Femur (tissue), 1 donor: Measurements from ENCODE around the gene LTV1.
"Not testable (repeated sequence)": the region's sequence is repeated elsewhere in the genome, so short reads cannot be mapped to it uniquely, and the experiment has no call there.

Source experiments
- DNase-seq: peaks from one replicate; pipeline ENCODE4 v3.0.0-alpha.2; 2017

The LTV1 gene, protein sequence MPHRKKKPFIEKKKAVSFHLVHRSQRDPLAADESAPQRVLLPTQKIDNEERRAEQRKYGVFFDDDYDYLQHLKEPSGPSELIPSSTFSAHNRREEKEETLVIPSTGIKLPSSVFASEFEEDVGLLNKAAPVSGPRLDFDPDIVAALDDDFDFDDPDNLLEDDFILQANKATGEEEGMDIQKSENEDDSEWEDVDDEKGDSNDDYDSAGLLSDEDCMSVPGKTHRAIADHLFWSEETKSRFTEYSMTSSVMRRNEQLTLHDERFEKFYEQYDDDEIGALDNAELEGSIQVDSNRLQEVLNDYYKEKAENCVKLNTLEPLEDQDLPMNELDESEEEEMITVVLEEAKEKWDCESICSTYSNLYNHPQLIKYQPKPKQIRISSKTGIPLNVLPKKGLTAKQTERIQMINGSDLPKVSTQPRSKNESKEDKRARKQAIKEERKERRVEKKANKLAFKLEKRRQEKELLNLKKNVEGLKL

DNA sequence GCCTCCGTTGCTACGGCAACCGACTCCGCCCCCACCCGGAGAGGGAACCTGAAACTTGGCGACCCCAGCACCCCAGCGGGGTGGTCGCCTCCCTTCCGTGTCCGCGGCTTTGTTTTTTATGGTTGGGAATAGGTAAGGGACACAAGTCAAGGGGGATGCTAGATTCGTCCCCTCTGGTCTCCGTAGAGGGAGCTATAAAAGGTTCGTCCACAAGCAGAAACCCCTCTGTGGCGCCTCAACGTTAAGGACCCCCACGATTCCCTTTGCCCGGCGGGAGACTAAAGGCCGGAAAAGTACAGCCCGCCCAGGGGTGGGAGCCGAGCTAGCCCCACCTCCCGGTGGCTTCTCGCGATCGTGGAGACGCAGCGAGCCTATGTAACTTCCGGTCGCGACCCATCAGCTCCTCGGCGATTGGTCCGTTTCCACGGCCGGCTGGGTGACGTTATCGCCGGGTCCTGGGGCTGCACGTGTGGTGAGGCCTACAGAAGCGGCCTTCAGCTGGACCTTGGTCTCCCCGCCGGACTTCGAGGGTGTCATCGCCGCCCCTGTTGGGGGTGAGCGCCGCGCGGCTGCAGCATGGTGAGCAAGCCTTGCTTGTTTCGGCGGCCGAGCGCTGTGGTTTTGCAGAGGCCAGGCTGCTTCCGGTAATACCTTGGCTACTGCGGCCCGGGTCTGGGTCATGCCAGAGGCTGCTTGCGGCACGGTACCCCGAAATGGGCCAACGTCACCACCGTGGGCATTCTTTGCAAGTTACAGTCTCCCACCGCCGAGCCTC lies at the start of gene LTV1:
Gene LTV1, plus strand, starts transcription at position 437 of the 775 bp plus-strand sequence. Its CDS starts 140 bp downstream, at position 577.
- peak; percentile 99 for DNase-seq

DNA sequence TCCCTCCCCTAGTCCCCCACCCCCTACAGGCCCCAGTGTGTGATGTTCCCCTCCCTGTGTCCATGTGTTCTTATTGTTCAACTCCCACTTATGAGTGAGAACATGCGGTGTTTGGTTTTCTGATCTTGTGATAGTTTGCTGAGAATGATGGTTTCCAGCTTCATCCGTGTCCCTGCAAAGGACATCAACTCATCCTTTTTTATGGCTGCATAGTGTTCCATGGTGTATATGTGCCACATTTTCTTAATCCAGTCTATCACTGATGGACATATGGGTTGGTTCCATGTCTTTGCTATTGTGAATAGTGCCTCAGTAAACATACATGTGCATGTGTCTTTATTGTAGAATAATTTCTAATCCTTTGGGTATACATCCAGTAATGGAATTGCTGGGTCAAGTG lies 46.6 kb upstream of the LTV1 start:
- not testable (repeated sequence) for DNase-seq

DNA sequence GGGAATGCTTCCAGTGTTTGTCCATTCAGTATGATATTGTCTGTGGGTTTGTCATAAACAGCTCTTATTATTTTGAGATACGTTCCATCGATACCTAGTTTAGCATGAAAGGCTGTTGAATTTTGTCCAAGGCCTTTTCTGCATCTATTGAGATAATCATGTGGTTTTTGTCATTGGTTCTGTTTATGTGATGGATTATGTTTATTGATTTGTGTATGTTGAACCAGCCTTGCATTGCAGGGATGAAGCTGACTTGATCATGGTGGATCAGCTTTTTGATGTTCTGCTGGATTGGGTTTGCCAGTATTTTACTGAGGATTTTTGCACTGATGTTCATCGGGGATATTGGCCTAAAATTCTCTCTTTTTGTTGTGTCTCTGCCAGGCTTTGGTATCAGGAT lies 44.7 kb upstream of the LTV1 start:
- not testable (repeated sequence) for DNase-seq

DNA sequence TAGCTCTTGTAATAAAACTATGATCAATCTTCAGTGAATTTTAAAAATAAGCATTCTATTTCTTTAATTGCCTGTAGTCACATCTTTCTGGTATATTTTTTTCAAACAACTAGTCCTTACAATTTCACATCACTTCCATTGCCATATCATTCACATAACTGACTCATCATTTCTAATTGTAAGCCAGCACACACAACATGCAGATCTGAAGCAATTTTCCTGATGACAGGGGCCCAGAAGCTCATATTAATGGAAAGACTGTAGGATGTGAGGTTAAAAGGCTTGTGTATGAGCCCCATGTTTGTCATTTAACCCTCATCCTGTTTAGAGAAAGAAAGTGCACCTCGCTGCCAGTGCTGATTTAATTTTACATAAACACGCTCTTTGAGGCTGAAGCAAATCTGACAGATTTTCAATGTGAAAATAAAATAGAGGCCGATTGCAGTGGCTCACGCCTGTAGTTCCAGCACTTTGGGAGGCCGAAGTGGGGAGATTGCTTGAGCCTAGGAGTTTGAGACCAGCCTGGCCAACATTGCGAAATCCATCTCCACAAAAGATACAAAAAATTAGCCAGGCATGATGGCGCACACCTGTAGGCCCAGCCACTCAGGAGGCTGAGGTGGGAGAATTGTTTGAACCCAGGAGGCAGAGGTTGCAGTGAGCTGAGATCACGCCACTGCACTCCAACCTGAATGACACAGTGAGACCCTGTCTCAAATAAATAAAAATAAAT lies 40.1 kb upstream of the LTV1 start:
- no peak for DNase-seq

DNA sequence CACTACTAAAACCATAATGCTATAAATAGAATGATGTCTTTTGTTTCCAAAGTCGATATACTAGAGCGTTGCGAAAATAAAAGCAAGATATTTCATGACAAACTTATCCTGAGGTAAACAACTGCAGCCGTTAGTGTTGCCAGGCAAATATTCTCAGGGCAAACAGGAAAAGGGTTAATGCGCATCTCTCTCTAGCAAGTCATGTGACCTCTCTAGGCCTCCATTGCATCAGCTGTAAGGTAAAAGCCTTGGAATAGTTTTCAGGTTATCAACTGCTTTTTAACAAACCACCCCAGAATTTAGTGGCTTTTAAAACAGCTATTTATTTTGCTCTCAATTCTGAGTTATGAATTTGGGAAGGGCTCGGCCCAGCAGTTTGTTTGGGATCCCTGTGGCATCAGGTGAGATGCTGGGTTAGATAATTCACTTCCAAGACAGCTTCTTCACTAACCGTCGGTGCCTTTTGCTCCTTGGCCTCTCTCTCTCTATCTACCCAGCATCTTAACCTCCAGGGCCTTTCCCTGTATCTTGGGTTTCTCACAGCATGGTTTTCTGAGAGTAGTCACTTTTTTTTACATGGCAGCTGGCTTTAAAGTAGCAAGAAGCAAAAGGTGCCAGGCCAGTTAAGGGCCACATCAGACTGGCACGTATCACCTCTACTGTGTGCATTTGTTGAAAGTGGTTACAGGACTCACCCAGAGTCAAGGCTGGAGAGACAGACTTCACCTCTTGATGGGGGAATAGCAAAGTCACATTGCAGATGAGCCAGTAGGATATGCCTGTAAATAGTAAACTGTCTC lies 39.2 kb upstream of the LTV1 start:
- no peak for DNase-seq

DNA sequence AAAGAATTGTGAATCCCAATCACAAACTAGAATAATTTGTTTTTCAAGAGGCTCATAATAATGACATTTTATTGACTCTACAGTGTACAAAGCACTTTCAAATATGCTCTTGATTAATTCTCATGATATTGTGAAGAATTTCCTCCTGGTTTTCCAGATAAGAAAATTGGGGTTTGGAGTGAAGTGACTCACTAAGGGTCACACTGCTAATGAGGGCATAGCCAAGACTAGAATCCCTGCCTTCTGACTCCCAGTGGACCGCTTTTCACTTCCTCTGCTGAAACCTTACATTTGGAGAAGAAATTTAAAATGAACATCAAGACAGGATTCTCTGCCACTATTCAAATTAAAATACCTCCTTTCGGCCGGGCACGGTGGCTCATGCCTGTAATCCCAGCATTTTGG lies 38.3 kb upstream of the LTV1 start:
- DNase-seq: no peak

DNA sequence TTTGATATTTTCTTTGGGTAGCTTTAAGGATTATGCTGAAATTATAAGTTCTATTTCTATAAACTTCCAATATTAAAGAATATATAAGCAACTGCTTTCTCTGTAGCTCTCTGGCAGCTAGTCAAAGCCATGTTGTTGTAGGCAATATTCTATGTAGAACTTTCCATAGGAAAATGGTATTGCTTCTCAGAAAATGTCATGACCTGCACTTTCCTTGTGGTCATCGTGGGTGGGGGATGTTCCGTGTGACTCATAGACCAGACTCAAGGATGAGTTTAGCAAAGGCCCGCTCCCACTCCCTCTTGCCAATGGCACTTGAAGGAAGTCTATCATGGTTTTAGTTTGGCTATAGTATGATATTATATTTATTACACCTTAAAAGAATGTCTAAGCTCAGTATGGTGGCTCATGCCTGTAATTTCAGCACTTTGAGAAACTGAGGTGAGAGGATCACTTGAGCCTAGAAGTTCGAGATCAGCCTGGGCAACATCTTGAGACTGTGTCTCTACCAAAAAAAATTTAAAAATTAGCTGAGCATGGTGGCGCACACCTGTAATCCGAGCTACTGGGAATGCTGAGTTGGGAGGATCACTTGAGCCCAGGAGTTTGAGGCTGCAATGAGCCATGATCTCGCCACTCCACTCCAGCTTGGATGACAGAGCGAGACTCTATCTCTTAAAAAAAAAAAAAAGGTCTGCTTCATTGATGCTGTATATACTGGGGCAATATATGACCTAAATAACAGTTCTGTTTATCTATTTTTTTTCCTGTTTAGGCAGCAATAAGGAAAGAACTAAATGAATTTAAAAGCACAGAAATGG lies 36.6 kb upstream of the LTV1 start:
- DNase-seq: peak; percentile 73

DNA sequence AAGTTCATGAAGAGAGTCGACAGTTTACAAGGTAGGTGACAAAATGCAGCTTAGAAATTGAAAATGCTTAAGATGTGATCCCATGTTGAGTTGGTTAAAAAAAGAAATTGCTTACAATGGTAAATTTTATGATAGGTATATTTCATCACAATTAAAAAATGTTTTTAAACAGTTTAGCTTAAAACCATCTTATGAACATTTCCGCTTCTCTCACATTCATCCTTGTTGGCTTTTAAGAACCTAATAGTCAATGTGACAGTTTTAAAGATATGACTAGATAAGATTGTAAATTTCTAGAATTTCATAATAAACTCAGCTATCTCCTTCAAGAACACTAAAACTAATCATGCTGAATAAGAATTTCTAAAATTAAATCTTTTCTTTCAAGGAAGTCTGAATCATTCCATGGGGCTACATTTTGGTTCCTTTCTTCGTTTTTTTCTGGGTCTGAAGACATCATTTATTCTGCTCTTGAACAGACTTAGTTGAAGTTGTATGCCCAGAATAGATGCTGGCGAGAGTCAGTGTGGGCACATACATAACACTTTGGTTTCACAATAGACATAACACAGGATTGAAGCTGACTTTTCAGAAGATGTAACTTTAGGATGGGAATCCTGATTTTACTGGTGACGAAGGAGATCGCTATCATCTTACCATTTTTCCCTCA lies 35.9 kb upstream of the LTV1 start:
- DNase-seq: no peak

DNA sequence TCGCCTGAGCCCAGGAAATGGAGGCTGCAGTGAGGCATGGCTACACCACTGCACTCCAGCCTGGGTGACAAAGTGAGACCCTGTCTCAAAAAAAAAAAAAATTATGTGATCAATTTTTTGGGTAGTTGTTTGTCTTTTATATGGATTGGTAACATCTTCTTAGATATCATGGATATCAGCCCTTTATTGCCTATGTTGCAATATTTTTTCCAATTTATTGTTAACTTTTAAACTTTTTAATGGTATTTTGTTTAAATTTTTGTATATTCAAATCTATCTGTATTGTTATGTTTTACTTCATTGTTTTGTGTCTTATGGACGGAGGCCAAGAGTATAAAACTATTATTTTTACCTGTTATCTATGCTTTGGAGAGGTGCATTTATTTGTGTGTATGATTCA lies 32.4 kb upstream of the LTV1 start:
- DNase-seq: no peak

DNA sequence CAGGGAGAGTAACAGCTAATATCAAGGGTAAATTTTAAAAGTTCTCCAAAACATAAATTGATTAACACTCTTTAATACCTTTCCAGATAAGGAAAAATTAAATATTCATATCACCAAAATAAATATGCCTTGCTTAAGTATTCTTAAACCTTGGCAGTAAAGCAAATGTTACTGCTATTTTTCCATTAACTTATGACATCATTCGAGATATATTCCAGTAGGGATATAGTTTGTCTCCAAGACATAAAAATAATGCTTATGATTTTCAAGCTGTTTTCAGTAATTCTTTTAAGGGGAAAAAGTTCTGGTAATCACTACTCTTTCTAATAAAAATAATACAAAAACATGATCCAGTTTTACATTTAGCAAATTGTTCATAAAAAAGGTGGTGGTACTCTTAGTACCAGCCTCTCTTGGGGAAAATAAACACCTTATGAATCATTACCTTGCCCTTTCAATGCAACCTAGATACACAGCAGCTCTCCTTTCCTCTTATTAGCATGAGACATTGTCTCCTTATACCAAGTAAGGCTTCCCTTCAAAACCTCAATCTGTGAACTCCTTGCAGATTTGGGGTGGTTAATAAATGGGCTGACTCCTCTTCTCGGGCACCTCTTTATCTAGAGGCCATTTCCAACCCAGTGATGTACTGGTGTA lies 31.5 kb upstream of the LTV1 start:
- no peak for DNase-seq

DNA sequence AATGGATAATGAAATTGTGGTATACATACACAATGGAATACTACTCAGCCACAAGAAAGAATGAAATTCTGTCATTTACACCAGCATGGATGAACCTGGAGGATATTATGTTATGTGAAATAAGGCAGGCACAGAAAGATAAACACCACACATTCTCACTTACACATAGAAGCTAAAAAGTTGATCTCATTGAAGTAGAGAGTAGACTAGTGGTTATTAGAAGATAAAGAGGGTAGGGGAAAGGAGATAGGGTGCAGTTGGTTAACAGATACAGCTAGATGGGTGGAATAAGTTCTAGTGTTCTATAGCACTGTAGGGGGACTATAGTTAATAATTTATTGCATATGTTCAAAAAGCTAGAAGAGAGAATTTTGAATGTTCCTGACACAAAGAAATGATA lies 25.5 kb upstream of the LTV1 start:
- DNase-seq: no peak

DNA sequence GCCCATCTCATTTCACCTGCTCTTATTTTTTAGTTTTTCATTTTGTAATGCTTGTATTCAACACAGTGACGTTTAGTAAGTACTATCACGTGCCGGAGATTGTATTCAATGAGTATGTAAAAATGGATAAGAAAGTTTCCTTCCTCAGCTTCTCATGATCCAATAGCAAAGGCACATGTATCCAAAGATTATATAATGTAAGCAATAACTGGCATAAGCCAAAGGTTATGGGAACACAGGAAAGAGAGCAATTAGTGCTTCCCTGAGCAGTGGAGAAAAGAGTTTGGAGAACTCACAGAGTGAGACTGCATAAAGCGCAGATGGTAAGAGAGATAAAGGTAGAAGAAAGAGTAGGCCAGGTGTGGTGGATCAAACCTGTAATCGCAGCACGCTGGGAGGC lies 21.8 kb upstream of the LTV1 start:
- DNase-seq: no peak

DNA sequence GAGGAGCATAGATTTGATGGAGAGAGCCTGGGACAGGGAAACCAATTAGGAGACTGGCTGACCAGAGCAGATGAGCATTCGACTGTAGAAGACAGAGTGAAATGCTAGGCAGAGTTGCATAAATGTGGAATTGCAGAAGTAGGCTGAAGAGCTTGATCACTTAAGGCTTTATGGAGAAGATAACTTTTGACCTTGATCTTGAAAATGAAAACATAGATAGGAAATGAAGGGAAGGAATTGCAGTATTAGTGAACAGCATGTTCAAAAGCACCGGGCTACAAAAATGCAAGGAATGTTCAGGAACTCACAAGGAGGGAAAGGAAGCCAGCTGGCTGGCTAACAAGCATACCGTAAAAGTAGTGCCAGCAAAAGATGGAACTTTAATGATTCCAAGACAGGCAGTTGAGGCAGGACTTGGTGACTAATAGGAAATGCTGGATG lies 20.5 kb upstream of the LTV1 start:
- DNase-seq: no peak

DNA sequence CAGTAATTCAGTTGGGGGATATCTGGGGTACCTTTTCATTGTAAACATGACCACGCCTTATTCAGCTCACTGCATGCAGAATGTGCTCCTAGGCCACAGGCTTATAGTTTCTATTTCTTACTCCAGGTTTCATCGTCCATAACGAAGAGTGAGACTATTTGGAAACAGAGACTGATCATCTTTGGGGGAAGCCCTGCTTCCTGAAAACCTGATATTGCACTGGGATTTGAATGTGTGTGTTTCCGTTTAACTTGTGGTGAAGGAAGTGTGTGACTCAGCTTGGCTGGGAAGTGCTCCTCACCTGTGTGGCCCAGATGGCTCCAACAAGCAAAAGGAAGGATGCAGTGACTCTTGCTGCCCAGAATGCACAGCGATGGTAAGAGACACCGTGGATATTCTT lies 19.6 kb upstream of the LTV1 start:
- no peak for DNase-seq

DNA sequence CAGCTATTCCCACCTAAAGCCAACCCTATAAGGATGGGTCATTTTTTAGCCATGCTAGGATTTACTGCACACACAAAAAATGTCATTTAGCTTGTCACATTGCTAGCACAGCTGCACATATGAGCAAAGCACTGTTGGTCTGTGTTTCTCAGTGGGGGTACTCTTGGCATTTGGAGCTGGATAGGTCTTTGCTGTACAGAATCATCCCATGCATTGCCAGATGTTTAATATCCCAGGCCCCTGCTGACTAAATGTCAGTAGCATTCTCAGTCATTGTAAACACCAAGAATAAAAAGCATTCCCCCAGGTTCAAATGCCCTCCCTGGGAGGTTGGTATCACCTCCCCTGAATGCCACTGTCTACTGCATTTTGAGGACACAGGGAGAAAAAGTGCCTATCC lies 14.6 kb upstream of the LTV1 start:
- DNase-seq: no peak

DNA sequence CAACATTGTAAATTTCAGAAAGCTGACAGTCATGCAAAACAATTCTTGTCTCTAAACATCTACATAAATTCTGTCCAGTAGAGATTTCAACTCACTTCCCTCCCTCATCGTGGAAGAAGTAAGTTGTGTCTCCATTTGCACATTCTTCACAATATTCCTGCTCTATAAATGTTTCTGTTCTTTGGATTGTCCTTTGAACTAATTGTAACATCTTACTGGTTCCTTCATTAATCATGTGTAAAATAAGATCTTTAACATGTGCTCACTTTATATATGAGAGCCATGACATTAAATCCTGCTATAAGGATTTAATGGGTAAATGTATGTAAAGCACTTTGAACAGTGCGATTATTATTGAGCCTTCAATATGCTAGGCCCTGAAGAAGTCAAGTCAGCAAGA lies 7.0 kb upstream of the LTV1 start:
- no peak for DNase-seq

DNA sequence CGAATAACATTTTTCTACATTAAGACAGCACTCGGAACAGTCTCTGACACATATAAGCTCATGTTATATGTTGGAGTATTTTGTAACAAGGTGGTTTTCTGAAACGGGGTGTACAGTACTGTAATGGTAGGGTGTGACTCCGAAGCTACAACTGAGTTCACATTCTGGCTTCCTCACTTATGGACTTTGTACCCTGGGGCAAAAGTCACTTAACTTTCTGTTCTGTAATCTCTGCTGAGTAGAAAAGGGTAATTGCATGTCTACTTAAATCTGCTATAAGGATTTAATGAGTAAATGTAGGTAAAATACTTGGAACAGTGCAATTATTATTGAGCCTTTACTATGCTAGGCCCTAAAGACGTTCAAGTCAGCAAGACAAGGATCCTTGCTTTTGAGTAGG lies 4.7 kb upstream of the LTV1 start:
- no peak for DNase-seq

DNA sequence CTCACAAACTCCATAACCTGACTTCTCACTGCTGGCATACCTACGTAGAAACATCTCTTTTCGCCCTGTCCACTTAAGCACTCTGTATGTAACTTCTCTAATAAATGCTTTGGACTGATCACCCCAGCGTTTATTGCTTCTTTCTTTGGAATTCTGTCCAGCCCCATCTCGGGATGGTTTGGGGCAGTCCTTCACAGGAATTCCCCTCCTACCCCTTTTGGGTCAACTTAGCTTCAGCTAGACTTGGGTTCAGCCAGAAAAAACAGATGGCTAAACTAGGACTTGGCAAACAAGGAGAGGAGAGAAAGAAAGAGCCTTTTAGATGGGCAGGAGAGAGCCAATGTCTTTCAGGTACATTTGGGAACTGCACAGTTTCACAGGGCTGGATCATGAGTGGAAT lies 3.9 kb upstream of the LTV1 start:
- DNase-seq: no peak

DNA sequence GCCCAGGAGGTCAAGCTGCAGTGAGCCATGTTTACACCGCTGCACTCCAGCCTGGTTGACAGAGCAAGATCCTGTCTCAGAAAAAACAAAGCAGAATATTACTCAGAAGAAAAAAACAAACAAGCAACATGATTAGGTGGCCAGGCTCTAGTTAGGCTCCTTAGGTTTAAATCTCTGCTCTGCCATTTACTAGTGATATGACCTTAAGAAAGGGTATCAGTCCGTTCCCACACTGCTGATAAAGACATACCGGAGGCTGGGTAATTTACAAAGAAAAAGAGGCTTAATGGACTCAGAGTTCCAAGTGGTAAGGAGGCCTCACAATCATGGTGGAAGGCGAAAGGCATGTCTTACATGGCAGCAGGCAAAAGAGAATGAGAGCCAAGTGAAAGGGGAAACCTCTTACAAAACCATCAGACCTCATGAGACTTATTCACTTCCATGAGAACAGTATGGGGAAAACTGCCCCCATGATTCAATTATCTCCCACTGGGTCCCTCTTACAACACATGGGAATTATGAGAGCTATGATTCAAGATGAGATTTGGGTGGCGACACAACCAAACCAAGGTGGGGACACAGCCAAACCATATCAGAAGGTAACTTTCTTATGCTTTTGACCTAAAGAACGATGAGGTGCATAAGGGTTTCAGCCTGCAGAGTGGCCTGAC lies 2.4 kb upstream of the LTV1 start:
- DNase-seq: no peak

DNA sequence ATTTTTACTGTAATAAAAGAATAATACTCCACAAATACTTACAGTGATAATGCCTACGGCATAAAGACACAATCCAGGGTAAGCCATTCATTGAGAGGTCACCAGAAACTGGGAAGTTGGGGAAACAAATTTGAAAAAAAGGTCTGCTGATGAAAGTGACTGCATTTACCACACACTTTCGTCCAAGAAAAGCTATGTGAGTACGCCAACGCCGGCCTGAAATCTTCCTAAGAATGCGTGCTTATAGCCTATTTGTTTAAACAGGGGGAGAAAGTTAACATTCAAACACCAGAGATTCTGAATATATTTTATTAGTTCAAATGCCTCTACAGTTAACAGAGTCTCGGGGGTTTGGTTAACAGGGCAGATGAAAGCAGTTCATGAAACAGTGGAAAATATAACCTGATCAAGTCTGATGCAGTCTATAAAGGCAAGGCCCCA lies 657 bp upstream of the LTV1 start:
- DNase-seq: no peak
